Epithelial cell of proximal tubule (primary cell): ENCODE data around the gene SELP. TPM values are rescaled to one million over a fixed set of nuclear protein-coding genes. Genes with fewer than 3 reads are reported as not detected.

ENCODE experiments used
- DNase-seq: peaks from one replicate; pipeline ENCODE4 v3.0.0-alpha.2; 2011; ENCODE audit warnings: low read depth
- H3K4me3 ChIP-seq: 2 replicates; pipeline ENCODE4 v1.5.1; 2011; ENCODE audit warnings: low read depth, mild to moderate bottlenecking, low read length
- total RNA-seq: library from RNA; depleted of rRNA; stranded (reverse); fragments of >200 nt; gene quantifications from 2 replicates; pipeline ENCODE4 v1.2.3, GENCODE V29; 2015
- TF ChIP-seq, protein P1 (sequence below): conservative IDR thresholded peaks from 2 replicates; pipeline ENCODE4 v1.5.1; 2012; ENCODE audit warnings: low read depth, mild to moderate bottlenecking, low read length

The SELP gene
- total RNA-seq, 1 donor from 2014 or later = not detected

DNA sequence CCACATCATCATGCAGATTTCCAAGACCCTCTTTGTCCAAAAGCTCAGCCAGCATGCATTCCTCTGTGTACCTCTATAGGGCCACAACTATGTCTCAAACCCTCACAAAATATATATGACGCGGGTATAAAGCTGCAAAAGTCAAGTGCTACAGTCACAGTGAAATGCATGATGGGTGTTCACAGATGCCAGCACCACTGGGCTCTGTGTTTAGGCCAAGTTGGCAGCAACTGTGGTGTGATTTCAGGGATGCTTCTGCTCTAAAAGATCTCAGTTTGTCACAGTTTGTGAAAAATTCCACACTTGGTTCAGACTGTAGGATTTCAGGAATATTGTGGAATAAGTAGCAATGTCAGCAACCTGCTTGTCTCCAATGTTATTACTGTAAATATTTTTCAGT, 23.9 kb upstream of the SELP start:
- no peak overlapping the region for H3K4me3 ChIP-seq
- no peak for DNase-seq
- TF ChIP-seq, protein P1, sequence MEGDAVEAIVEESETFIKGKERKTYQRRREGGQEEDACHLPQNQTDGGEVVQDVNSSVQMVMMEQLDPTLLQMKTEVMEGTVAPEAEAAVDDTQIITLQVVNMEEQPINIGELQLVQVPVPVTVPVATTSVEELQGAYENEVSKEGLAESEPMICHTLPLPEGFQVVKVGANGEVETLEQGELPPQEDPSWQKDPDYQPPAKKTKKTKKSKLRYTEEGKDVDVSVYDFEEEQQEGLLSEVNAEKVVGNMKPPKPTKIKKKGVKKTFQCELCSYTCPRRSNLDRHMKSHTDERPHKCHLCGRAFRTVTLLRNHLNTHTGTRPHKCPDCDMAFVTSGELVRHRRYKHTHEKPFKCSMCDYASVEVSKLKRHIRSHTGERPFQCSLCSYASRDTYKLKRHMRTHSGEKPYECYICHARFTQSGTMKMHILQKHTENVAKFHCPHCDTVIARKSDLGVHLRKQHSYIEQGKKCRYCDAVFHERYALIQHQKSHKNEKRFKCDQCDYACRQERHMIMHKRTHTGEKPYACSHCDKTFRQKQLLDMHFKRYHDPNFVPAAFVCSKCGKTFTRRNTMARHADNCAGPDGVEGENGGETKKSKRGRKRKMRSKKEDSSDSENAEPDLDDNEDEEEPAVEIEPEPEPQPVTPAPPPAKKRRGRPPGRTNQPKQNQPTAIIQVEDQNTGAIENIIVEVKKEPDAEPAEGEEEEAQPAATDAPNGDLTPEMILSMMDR = no peak

DNA sequence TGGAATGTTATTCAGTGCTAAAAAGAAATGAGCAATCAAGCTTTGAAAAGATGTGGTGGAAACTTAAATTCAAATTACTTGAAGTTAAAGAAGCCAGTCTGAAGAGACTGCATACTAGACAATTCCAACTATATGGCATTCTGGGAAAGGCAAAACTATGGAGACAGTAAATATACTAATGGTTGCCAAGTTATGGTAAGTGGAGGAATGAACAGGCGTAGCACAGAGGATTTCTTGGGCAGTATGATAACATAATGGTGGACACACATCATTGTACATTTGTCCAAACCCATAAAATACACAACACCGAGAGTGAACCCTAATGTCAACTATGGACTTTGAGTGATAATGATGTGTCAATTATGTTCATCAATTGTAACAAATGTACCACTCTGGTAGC, 21.1 kb upstream of the SELP start:
- no peak overlapping the region for H3K4me3 ChIP-seq
- TF ChIP-seq, protein P1 = no peak
- DNase-seq = no peak

DNA sequence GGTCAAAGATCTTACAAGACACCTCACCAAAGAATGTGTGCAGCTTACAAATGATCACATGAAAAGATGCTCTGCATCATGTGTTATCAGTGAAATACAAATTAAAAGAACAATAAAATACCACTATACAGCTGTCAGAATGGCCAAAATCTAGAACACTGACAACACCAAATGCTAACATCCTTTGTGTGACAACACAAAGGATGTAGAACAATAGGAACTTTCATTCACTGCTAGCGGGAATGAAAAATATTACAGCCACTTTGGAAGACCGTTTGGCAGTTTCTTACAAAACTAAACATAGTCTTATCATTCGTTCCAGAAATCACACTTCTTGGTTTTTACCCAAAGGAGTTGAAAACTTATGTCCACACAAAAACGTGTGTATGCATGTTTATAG, 20.6 kb upstream of the SELP start:
- no peak overlapping the region for H3K4me3 ChIP-seq
- TF ChIP-seq, protein P1 = no peak
- no peak for DNase-seq

DNA sequence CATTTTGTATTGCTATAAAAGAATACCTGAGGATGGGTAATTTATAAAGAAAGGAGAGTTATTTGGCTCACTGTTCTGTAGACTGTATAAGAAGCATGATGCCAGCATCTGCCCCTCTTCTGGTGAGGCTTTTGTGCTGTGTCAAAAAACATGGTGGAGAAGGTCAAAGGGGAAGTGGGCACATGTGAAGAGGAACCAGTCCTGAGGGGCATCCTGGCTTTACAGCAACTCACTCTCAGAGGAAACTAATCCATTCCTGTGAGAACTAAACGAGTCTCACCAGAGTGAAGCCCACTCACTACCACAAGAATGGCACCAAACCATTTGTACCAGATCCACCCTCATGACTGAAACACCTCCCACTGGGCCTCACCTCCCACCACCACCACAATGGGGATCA, 18.8 kb upstream of the SELP start:
- TF ChIP-seq, protein P1 = no peak

DNA sequence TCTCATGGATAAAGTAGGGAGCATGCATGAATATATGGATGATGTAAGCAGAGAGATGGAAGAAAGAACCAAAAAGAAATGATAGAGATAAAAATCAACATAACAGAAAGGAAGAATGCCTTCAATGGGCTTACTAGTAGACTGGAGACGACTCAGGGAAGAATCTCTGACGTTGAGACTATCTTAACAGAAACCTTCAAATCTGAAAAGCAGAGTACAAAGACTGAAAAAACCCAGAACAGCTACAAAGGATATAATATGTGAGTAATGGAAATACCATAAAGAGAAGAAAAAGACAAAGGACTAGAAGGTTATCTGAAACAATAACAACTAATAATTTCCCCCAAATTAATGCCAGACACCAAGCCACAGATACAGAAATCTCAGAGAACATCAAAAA, 18.3 kb upstream of the SELP start:
- TF ChIP-seq, protein P1 = no peak
- H3K4me3 ChIP-seq = no peak overlapping the region
- no peak for DNase-seq

More for the DNA sequence above, 18.8 kb upstream of the SELP start:
- no peak for DNase-seq
- no peak overlapping the region for H3K4me3 ChIP-seq

DNA sequence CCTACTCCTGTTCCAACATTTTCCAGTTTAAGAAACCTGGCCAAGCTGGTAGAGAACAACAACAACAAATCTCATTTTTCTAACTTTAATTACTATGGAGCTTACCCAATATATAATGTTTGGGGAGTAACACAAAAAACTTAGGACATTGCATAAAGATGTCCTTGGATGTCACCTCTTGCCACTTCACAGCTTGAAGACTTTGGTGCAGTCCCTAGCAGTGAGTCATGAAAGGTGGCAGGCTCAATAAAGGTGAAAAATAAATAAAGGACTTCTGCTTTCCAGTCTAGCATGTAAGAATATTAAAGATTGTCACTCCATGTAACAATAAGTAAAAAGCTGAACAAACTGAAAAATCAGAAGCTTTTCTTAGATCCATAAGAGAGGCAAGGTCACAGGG, 17.6 kb upstream of the SELP start:
- DNase-seq = no peak
- no peak overlapping the region for H3K4me3 ChIP-seq
- TF ChIP-seq, protein P1 = no peak

DNA sequence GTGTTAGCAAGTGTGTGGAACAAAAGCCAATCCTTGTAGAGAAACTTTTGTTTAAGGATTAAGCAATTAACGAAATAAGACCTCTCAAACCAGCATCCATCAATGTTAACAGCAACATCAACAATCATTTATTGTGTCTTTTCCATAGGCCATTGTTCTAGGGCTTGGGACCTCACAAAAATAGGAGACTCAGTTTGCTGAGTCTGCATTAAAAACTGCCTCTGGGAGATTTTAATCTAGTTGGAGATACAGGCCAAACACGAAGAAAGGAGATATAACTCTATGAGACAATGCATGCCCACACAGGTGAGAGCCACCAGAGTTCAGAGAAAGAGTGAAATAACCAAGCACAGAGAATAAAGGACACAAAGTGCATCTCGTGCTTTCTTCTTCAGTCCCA, 14.4 kb upstream of the SELP start:
- TF ChIP-seq, protein P1 = no peak
- H3K4me3 ChIP-seq = no peak overlapping the region
- no peak for DNase-seq
